Vagina (tissue), 2 donors: ENCODE data around the gene CPT1B.

ENCODE experiments used
- POLR2A ChIP-seq, 2 donors: fragments of 450-650 bp; IDR thresholded peaks; one replicate each; pipeline ENCODE4 v1.6.1; 2017; ENCODE audit warnings: antibody characterized with exemption in 2 of 2, mild to moderate bottlenecking in 2 of 2, moderate library complexity in 2 of 2
- TF ChIP-seq, protein P1 (sequence below), 3 experiments: fragments of 450-650 bp in 2 of 3; fragments of 200-600 bp in 1 of 3; sonication (generic) in 1 of 3; IDR thresholded peaks; one replicate each; pipeline ENCODE4 v1.5.1; 2017 to 2019; ENCODE audit warnings: antibody characterized with exemption in 3 of 3, mild to moderate bottlenecking in 2 of 3, moderate library complexity in 2 of 3

GRCh38 chr22:50583294-50583861 is 5.2 kb upstream of the CPT1B start:
- no peak for TF ChIP-seq POLR2A (IDR thresholded peaks at IDR 0.05)
- TF ChIP-seq, protein P1, sequence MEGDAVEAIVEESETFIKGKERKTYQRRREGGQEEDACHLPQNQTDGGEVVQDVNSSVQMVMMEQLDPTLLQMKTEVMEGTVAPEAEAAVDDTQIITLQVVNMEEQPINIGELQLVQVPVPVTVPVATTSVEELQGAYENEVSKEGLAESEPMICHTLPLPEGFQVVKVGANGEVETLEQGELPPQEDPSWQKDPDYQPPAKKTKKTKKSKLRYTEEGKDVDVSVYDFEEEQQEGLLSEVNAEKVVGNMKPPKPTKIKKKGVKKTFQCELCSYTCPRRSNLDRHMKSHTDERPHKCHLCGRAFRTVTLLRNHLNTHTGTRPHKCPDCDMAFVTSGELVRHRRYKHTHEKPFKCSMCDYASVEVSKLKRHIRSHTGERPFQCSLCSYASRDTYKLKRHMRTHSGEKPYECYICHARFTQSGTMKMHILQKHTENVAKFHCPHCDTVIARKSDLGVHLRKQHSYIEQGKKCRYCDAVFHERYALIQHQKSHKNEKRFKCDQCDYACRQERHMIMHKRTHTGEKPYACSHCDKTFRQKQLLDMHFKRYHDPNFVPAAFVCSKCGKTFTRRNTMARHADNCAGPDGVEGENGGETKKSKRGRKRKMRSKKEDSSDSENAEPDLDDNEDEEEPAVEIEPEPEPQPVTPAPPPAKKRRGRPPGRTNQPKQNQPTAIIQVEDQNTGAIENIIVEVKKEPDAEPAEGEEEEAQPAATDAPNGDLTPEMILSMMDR (IDR thresholded peaks at IDR 0.05), result no peak
